ENCODE results near the gene AKAP6. TPM values are rescaled to one million over a fixed set of nuclear protein-coding genes. Genes with fewer than 3 reads are reported as not detected.

The AKAP6 gene
- total RNA-seq, 1 donor from 2014 or later: 600 TPM

- no peak overlapping the region for H3K4me3 Mint-ChIP-seq (ENCODE audit: unreplicated experiment)
- H3K4me1 Mint-ChIP-seq (ENCODE audit: low read depth, unreplicated experiment): peaks cover 22% of the 10 kb centered on the region
Measured at GRCh38 chr14:32374155-32374554, 45.1 kb downstream of the AKAP6 start.

GRCh38 chr14:32375663-32376062 is 46.6 kb downstream of the AKAP6 start:
- peaks cover 4% of the 10 kb centered on the region for H3K27me3 Mint-ChIP-seq (ENCODE audit: unreplicated experiment)
- H3K9me3 Mint-ChIP-seq (ENCODE audit: unreplicated experiment): peaks cover 5% of the 10 kb centered on the region
- peaks cover 27% of the 10 kb centered on the region for H3K4me1 Mint-ChIP-seq (ENCODE audit: low read depth, unreplicated experiment)
- TF ChIP-seq CTCF (IDR thresholded peaks at IDR 0.05; ENCODE audit: partially characterized antibody, unreplicated experiment): no peak
- peaks cover 4% of the 10 kb centered on the region for H3K36me3 Mint-ChIP-seq (ENCODE audit: unreplicated experiment)
- no peak for DNase-seq
- H3K27ac Mint-ChIP-seq (ENCODE audit: unreplicated experiment): no peak overlapping the region
- no peak overlapping the region for H3K4me3 Mint-ChIP-seq (ENCODE audit: unreplicated experiment)

More at GRCh38 chr14:32374155-32374554, 45.1 kb downstream of the AKAP6 start:
- peaks cover 4% of the 10 kb centered on the region for H3K36me3 Mint-ChIP-seq (ENCODE audit: unreplicated experiment)
- no peak overlapping the region for H3K27ac Mint-ChIP-seq (ENCODE audit: unreplicated experiment)
- no peak for TF ChIP-seq CTCF (IDR thresholded peaks at IDR 0.05; ENCODE audit: partially characterized antibody, unreplicated experiment)
- H3K9me3 Mint-ChIP-seq (ENCODE audit: unreplicated experiment): peaks cover 3% of the 10 kb centered on the region
- H3K27me3 Mint-ChIP-seq (ENCODE audit: unreplicated experiment): peaks cover 4% of the 10 kb centered on the region
- DNase-seq: no peak

GRCh38 chr14:32377046-32377646 is 48.0 kb downstream of the AKAP6 start:
- peak overlapping the region; percentile 27 for H3K4me3 Mint-ChIP-seq (ENCODE audit: unreplicated experiment)
- TF ChIP-seq CTCF (IDR thresholded peaks at IDR 0.05; ENCODE audit: partially characterized antibody, unreplicated experiment): no peak
- H3K4me1 Mint-ChIP-seq (ENCODE audit: low read depth, unreplicated experiment): peaks cover 31% of the 10 kb centered on the region
- H3K27me3 Mint-ChIP-seq (ENCODE audit: unreplicated experiment): peaks cover 6% of the 10 kb centered on the region
- H3K9me3 Mint-ChIP-seq (ENCODE audit: unreplicated experiment): peaks cover 13% of the 10 kb centered on the region
- no peak for DNase-seq
- H3K36me3 Mint-ChIP-seq (ENCODE audit: unreplicated experiment): peaks cover 4% of the 10 kb centered on the region
- no peak overlapping the region for H3K27ac Mint-ChIP-seq (ENCODE audit: unreplicated experiment)

GRCh38 chr14:32378284-32378683 is 49.2 kb downstream of the AKAP6 start:
- Mint-ChIP-seq H3K4me3 (ENCODE audit: unreplicated experiment) (no peak overlapping the region), H3K4me1 (ENCODE audit: low read depth, unreplicated experiment) (peaks cover 41% of the 10 kb centered on the region), H3K27ac (ENCODE audit: unreplicated experiment) (no peak overlapping the region), H3K9me3 (ENCODE audit: unreplicated experiment) (peaks cover 13% of the 10 kb centered on the region), H3K27me3 (ENCODE audit: unreplicated experiment) (peaks cover 4% of the 10 kb centered on the region), H3K36me3 (ENCODE audit: unreplicated experiment) (peaks cover 4% of the 10 kb centered on the region)
- TF ChIP-seq CTCF (IDR thresholded peaks at IDR 0.05; ENCODE audit: partially characterized antibody, unreplicated experiment): no peak
- no peak for DNase-seq

- Mint-ChIP-seq H3K27me3 (ENCODE audit: unreplicated experiment) (peaks cover 4% of the 10 kb centered on the region), H3K27ac (ENCODE audit: unreplicated experiment) (no peak overlapping the region), H3K9me3 (ENCODE audit: unreplicated experiment) (peaks cover 13% of the 10 kb centered on the region)
Measured at GRCh38 chr14:32379447-32379846, 50.3 kb downstream of the AKAP6 start.

More at GRCh38 chr14:32379447-32379846, 50.3 kb downstream of the AKAP6 start:
- Mint-ChIP-seq H3K4me3 (ENCODE audit: unreplicated experiment) (no peak overlapping the region), H3K36me3 (ENCODE audit: unreplicated experiment) (peaks cover 4% of the 10 kb centered on the region), H3K4me1 (ENCODE audit: low read depth, unreplicated experiment) (peaks cover 51% of the 10 kb centered on the region)
- DNase-seq: no peak
- TF ChIP-seq CTCF (IDR thresholded peaks at IDR 0.05; ENCODE audit: partially characterized antibody, unreplicated experiment): no peak

Data from glutamatergic neuron (in vitro differentiated cells).